Measurements from ENCODE around the gene SP5.

- TF ChIP-seq EZH2 (IDR thresholded peaks at IDR 0.05) (no peak), CTCF (IDR thresholded peaks at IDR 0.05 in 2 of 3, conservative IDR thresholded peaks at IDR 0.05 in 1 of 3; ENCODE audit: borderline replicate concordance in 1 of 3, insufficient read depth in 1 of 3, low read depth in 2 of 3, low read length in 2 of 3) (no peak), ELF1 (IDR thresholded peaks at IDR 0.05; ENCODE audit: borderline replicate concordance, low read depth) (no peak), POLR2A (IDR thresholded peaks at IDR 0.05; ENCODE audit: borderline replicate concordance, extremely low read depth, insufficient read depth, insufficient read length) (no peak), REST (IDR thresholded peaks at IDR 0.05; ENCODE audit: low read depth) (no peak), SRF (IDR thresholded peaks at IDR 0.05; ENCODE audit: low read depth) (no peak), POLR2AphosphoS5 (IDR thresholded peaks at IDR 0.05; ENCODE audit: low read depth, low read length) (no peak), ATF3 (IDR thresholded peaks at IDR 0.05) (no peak), MAX (IDR thresholded peaks at IDR 0.05) (no peak), RAD21 (IDR thresholded peaks at IDR 0.05; ENCODE audit: low read depth) (no peak), FOSL1 (IDR thresholded peaks at IDR 0.05; ENCODE audit: low read depth) (no peak), JUND (IDR thresholded peaks at IDR 0.05) (no peak), ZFX (IDR thresholded peaks at IDR 0.05) (no peak)
These were observed 1.0 kb downstream of the SP5 start for GRCh38 chr2:170715932-170716777.
